Prostate gland (tissue), 2 donors: ENCODE measurements around the gene CRACR2A. TPM values are rescaled to one million over a fixed set of nuclear protein-coding genes. Genes with fewer than 3 reads are reported as not detected.

Experiments used
- DNase-seq: peaks from one replicate; pipeline ENCODE4 v3.0.0-alpha.2; 2019; ENCODE audit warnings: low spot score
- H3K27ac ChIP-seq, 2 donors: fragments of 200-600 bp; sonication (generic); 2 replicates each; pipeline ENCODE4 v1.5.1; 2017 to 2019
- H3K27me3 ChIP-seq: fragments of 200-600 bp; sonication (generic); replicated peaks from 2 replicates; pipeline ENCODE4 v1.5.1; 2019; ENCODE audit not compliant: insufficient read depth
- H3K36me3 ChIP-seq, 2 donors: fragments of 200-600 bp; sonication (generic); 1 replicate in 1 of 2; 2 replicates in 1 of 2; pipeline versions ENCODE4 v1.5.1 to v1.8.1; 2017 to 2019
- H3K4me1 ChIP-seq: fragments of 200-600 bp; sonication (generic); replicated peaks from 2 replicates; pipeline ENCODE4 v1.5.1; 2019
- H3K4me3 ChIP-seq, 2 donors: fragments of 200-600 bp; sonication (generic); 2 replicates each; pipeline ENCODE4 v1.5.1; 2017 to 2019
- H3K9me3 ChIP-seq: fragments of 200-600 bp; sonication (generic); 2 replicates; pipeline ENCODE4 v1.5.1; 2017
- CTCF ChIP-seq, 4 experiments: fragments of 200-600 bp in 2 of 4; fragments of 450-650 bp in 2 of 4; sonication (generic) in 2 of 4; IDR thresholded peaks; 1 replicate in 3 of 4; 2 replicates in 1 of 4; pipeline ENCODE4 v1.5.1; 2016 to 2019; ENCODE audit warnings: antibody characterized with exemption in 4 of 4, mild to moderate bottlenecking in 2 of 4, moderate library complexity in 2 of 4
- POLR2A ChIP-seq: fragments of 450-650 bp; IDR thresholded peaks from one replicate; pipeline ENCODE4 v1.6.1; 2016; ENCODE audit warnings: antibody characterized with exemption, mild to moderate bottlenecking
- POLR2AphosphoS5 ChIP-seq: sonication (generic); formaldehyde crosslinking; IDR thresholded peaks from one replicate; pipeline ENCODE4 v1.6.1; 2017; ENCODE audit warnings: antibody characterized with exemption
- WGBS: methylation state at CpG from one replicate; pipeline ENCODE4 v1.1.5; 2018; 5-methylcytosine and 5-hydroxymethylcytosine counted together
- intact Hi-C: fragments of 100-400 bp; cut with DNase I; formaldehyde crosslinking; loops from one replicate; pipeline ENCODE4 v1.14.2; 2022
- total RNA-seq, 2 donors: library from RNA; depleted of rRNA; stranded (reverse); fragments of >200 nt; gene quantifications; one replicate each; pipeline ENCODE4 v1.1.0, GENCODE V29; 2016

Gene CRACR2A
- total RNA-seq, 2 donors from 2014 or later, result 21.6 to 39.1 TPM

- Histone ChIP-seq H3K27ac (no peak overlapping the region), H3K27me3 (no peaks in the 10 kb centered on the region), H3K4me3 (no peak overlapping the region), H3K36me3 (no peaks in the 10 kb centered on the region), H3K9me3 (no peaks in the 10 kb centered on the region), H3K4me1 (no peaks in the 10 kb centered on the region)
- intact Hi-C loops, result no loop called here
- TF ChIP-seq POLR2A, result no peak
- TF ChIP-seq CTCF (IDR thresholded peaks at IDR 0.05), result no peak
- no peak for TF ChIP-seq POLR2AphosphoS5
- WGBS, result 71% methylated on average over 8 of the region's 8 CpGs
- no peak for DNase-seq
Measured at GRCh38 chr12:3611860-3612703, 140.8 kb downstream of the CRACR2A start.

GRCh38 chr12:3607821-3608220, 145.1 kb downstream of the CRACR2A start:
- Histone ChIP-seq H3K4me1 (no peaks in the 10 kb centered on the region), H3K4me3 (no peak overlapping the region), H3K27ac (no peak overlapping the region), H3K36me3 (no peaks in the 10 kb centered on the region), H3K9me3 (no peaks in the 10 kb centered on the region), H3K27me3 (no peaks in the 10 kb centered on the region)
- intact Hi-C loops, result no loop called here
- TF ChIP-seq CTCF (IDR thresholded peaks at IDR 0.05) (no peak), POLR2AphosphoS5 (no peak), POLR2A (no peak)
- WGBS, result 97% methylated on average over 4 of the region's 4 CpGs
- no peak for DNase-seq

DNA sequence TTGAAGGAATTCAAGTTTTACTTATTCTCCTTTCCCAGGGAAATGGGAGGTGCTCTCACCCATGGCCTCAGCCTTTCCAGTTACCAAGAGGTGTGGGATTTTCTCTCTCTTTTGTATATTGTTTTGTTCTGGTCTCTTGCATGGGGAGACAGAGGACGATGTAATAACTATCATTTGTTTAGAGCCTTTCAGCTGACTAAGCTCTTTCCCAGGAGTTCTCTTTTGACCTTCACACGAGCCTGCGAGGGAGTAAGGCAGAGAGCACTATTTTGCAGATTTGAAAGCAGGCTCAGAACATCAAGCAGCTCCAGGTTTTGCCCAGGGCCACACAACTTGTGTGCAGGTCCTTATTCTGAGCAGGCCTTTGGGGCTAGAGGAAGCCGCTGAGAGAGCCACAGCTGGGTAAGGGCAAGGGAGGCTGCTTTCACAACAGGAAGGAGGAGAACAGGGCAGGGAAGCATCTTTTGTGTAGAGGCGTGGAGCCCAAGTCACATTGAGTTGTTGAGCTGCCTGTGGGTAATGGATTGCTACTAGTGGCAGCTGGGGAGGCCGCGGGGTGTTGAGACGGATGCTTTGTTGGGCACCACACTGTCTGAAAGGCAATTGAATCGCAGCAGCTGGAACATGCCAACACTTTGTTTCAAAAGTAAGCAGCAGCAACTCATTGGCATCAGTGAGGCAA, 145.7 kb downstream of the CRACR2A start:
- intact Hi-C loops, result no loop called here
- Histone ChIP-seq H3K27me3 (no peaks in the 10 kb centered on the region), H3K27ac (no peak overlapping the region), H3K4me3 (no peak overlapping the region), H3K9me3 (no peaks in the 10 kb centered on the region), H3K4me1 (no peaks in the 10 kb centered on the region), H3K36me3 (no peaks in the 10 kb centered on the region)
- no peak for DNase-seq
- 87% methylated on average over 9 of the region's 9 CpGs for WGBS
- TF ChIP-seq CTCF (IDR thresholded peaks at IDR 0.05), result no peak
- no peak for TF ChIP-seq POLR2A
- TF ChIP-seq POLR2AphosphoS5, result no peak

DNA sequence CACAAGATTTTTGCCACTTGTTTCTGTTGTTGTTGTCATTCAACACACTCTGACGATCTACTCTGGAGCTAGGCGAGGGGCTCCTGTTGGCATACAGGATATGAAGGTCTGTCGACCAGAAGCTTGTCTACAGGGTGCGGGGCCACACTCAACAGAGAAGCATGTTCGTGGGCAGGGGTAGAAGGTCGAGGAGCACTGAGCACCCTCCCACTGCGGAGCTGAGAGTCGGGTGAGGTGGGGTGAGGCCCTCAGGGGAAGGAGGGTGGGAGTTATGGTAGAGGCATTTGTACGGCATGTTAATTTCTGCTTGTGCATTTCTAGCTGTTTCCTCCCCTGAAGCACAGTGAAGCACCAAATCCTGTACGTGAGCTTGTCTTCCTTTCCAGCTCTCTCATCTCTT, 146.8 kb downstream of the CRACR2A start:
- no peak for TF ChIP-seq CTCF (IDR thresholded peaks at IDR 0.05)
- TF ChIP-seq POLR2A, result no peak
- no peak for TF ChIP-seq POLR2AphosphoS5
- Histone ChIP-seq H3K4me3 (no peak overlapping the region), H3K36me3 (no peaks in the 10 kb centered on the region), H3K9me3 (no peaks in the 10 kb centered on the region), H3K4me1 (no peaks in the 10 kb centered on the region), H3K27me3 (no peaks in the 10 kb centered on the region), H3K27ac (no peak overlapping the region)
- intact Hi-C loops, result no loop called here
- WGBS, result 80% methylated on average over 10 of the region's 10 CpGs
- DNase-seq, result no peak
